ENCODE data around the gene DHRS9.

GRCh38 chr2:169069833-169070232, 470 bp downstream of the DHRS9 start:
- TF ChIP-seq CTCF (IDR thresholded peaks at IDR 0.05) (no peak), POLR2A (IDR thresholded peaks at IDR 0.05) (no peak)

Measured in testis (tissue), 2 donors.